H1 (cell line): ENCODE results near the gene HACD3.

ENCODE experiments used
- BACH1 ChIP-seq: IDR thresholded peaks from 2 replicates; pipeline ENCODE4 v1.6.1; 2012; ENCODE audit warnings: low read length, improper control_type of control experiment
- BCL11A ChIP-seq, 2 experiments: IDR thresholded peaks; one replicate each; pipeline ENCODE4 v1.6.1; 2011; ENCODE audit warnings: low read depth in 2 of 2, low read length in 2 of 2, mild to moderate bottlenecking in 2 of 2
- CREB1 ChIP-seq: IDR thresholded peaks from 2 replicates; pipeline ENCODE4 v1.6.1; 2012; ENCODE audit warnings: inconsistent platforms
- EP300 ChIP-seq, 2 experiments: IDR thresholded peaks; 1 replicate in 1 of 2; 2 replicates in 1 of 2; pipeline ENCODE4 v1.6.1; 2011 to 2012; ENCODE audit warnings: low read depth in 2 of 2, low read length in 2 of 2, mild to moderate bottlenecking in 2 of 2, borderline replicate concordance in 1 of 2, inconsistent platforms in 1 of 2, moderate library complexity in 1 of 2
- EZH2 ChIP-seq: fragments of 200-600 bp; sonication (generic); IDR thresholded peaks from 2 replicates; pipeline ENCODE4 v1.7.1; 2012; ENCODE audit warnings: low read depth, mild to moderate bottlenecking, moderate library complexity, low read length, inconsistent platforms; ENCODE audit not compliant: severe bottlenecking
- JUN ChIP-seq: IDR thresholded peaks from 2 replicates; pipeline ENCODE4 v1.6.1; 2011; ENCODE audit warnings: low read depth, mild to moderate bottlenecking, improper control_type of control experiment, low read length
- NRF1 ChIP-seq: IDR thresholded peaks from 2 replicates; pipeline ENCODE4 v1.6.1; 2011; ENCODE audit warnings: mild to moderate bottlenecking, low read depth, low read length, improper control_type of control experiment
- POLR2A ChIP-seq, 2 experiments: IDR thresholded peaks; 1 replicate in 1 of 2; 2 replicates in 1 of 2; pipeline ENCODE4 v1.6.1; 2011; ENCODE audit warnings: low read depth in 2 of 2, low read length in 2 of 2, mild to moderate bottlenecking in 2 of 2; ENCODE audit errors: control extremely low read depth in 1 of 2
- POU5F1 ChIP-seq: IDR thresholded peaks from 2 replicates; pipeline ENCODE4 v1.6.1; 2011; ENCODE audit warnings: low read depth, mild to moderate bottlenecking, low read length, moderate library complexity
- RNF2 ChIP-seq: fragments of 200-900, 300-1000 bp; sonication (generic); IDR thresholded peaks from 2 replicates; pipeline ENCODE4 v1.7.1; 2016; ENCODE audit warnings: borderline replicate concordance, low read depth, mild to moderate bottlenecking, antibody characterized with exemption, low read length; ENCODE audit not compliant: poor library complexity, severe bottlenecking; ENCODE audit errors: missing control alignments
- SP1 ChIP-seq: IDR thresholded peaks from 2 replicates; pipeline ENCODE4 v1.6.1; 2011; ENCODE audit warnings: low read depth, low read length
- SP2 ChIP-seq: IDR thresholded peaks from 2 replicates; pipeline ENCODE4 v1.6.1; 2012; ENCODE audit warnings: mild to moderate bottlenecking, low read length, inconsistent platforms
- TF ChIP-seq, protein P1 (sequence below), 3 experiments: IDR thresholded peaks; 1 replicate in 2 of 3; 2 replicates in 1 of 3; pipeline versions ENCODE4 v1.5.1 to v1.6.1; 2011; ENCODE audit warnings: low read length in 3 of 3, mild to moderate bottlenecking in 3 of 3, inconsistent platforms in 2 of 3, low read depth in 1 of 3, moderate library complexity in 1 of 3; ENCODE audit not compliant: insufficient read depth in 1 of 3; ENCODE audit errors: control extremely low read depth in 1 of 3

DNA sequence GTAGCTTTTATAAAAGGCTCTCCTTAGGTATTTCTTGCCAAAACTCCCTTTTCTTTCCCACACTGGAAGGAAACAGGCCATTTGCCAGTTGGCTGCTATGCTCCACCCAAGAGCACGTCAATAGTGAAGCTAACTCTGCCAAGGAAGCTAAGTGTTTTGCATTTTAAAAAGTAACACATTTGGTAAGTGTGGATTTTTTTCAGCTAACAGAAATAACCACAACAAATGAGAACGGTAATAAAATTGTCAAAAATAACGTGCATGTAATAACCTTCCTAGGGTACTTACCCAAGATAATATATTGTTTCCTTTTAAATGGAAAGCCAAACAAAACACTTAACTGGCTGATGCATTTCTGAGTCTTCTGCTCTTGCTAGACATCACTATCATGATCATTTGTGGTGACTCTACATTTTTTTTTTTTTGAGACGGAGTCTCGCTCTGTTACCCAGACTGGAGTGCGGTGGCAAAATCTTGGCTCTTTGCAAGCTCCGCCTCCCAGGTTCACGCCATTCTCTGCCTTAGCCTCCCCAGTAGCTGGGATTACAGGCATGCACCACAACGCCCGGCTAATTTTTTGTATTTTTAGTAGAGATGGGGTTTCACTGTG is 17.4 kb upstream of the HACD3 start:
- TF ChIP-seq SP1 (no peak), BACH1 (no peak), POU5F1 (no peak), JUN (no peak), SP2 (no peak), NRF1 (no peak), CREB1 (no peak), EZH2 (no peak), RNF2 (no peak), BCL11A (IDR thresholded peaks at IDR 0.05; ENCODE audit: low read depth in 2 of 2, low read length in 2 of 2) (no peak), POLR2A (IDR thresholded peaks at IDR 0.05; ENCODE audit: control extremely low read depth in 1 of 2, low read depth in 2 of 2, low read length in 2 of 2) (no peak), EP300 (IDR thresholded peaks at IDR 0.05; ENCODE audit: borderline replicate concordance in 1 of 2, low read depth in 2 of 2, low read length in 2 of 2) (no peak)
- TF ChIP-seq, protein P1, sequence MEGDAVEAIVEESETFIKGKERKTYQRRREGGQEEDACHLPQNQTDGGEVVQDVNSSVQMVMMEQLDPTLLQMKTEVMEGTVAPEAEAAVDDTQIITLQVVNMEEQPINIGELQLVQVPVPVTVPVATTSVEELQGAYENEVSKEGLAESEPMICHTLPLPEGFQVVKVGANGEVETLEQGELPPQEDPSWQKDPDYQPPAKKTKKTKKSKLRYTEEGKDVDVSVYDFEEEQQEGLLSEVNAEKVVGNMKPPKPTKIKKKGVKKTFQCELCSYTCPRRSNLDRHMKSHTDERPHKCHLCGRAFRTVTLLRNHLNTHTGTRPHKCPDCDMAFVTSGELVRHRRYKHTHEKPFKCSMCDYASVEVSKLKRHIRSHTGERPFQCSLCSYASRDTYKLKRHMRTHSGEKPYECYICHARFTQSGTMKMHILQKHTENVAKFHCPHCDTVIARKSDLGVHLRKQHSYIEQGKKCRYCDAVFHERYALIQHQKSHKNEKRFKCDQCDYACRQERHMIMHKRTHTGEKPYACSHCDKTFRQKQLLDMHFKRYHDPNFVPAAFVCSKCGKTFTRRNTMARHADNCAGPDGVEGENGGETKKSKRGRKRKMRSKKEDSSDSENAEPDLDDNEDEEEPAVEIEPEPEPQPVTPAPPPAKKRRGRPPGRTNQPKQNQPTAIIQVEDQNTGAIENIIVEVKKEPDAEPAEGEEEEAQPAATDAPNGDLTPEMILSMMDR (IDR thresholded peaks at IDR 0.05; ENCODE audit: control extremely low read depth in 1 of 3, insufficient read depth in 1 of 3, low read depth in 1 of 3, low read length in 3 of 3), result no peak
